K562 (cell line): Measurements from ENCODE around the gene SETD3.

Experiments used
- CTCF ChIP-seq, 3 experiments: IDR thresholded peaks in 2 of 3; conservative IDR thresholded peaks in 1 of 3; 2 replicates each; pipeline ENCODE4 v1.5.1; 2011 to 2012; ENCODE audit warnings: low read length in 3 of 3, mild to moderate bottlenecking in 3 of 3, control low read depth in 2 of 3, improper control_type of control experiment in 1 of 3, inconsistent platforms in 1 of 3, low read depth in 1 of 3, mixed read lengths in 1 of 3, moderate library complexity in 1 of 3; ENCODE audit not compliant: insufficient read depth in 2 of 3
- KDM2B ChIP-seq: fragments of 250-450 bp; sonication (Bioruptor Pico); IDR thresholded peaks from 2 replicates; pipeline ENCODE4 v1.8.0; 2021; ENCODE audit warnings: mild to moderate bottlenecking, moderate library complexity
- MAFK ChIP-seq: IDR thresholded peaks from 2 replicates; pipeline ENCODE4 v1.6.1; 2011; ENCODE audit warnings: low read length, improper control_type of control experiment
- PHB2 ChIP-seq: fragments of 450-650 bp; IDR thresholded peaks from 2 replicates; pipeline ENCODE4 v1.6.1; 2017; ENCODE audit warnings: low read depth
- ZBTB17 ChIP-seq: fragments of 450-650 bp; formaldehyde crosslinking; IDR thresholded peaks from 2 replicates; pipeline ENCODE4 v1.4.0; 2020; ENCODE audit warnings: mild to moderate bottlenecking
- TF ChIP-seq, protein P1 (sequence below): fragments of 450-650 bp; IDR thresholded peaks from 2 replicates; pipeline ENCODE4 v1.6.1; 2017; ENCODE audit warnings: mild to moderate bottlenecking, moderate library complexity
- TF ChIP-seq, protein P2 (sequence below): sonication (generic); formaldehyde crosslinking; IDR thresholded peaks from 2 replicates; pipeline ENCODE4 v1.8.0; 2022; ENCODE audit warnings: missing genetic modification reagents, mild to moderate bottlenecking, borderline replicate concordance

DNA sequence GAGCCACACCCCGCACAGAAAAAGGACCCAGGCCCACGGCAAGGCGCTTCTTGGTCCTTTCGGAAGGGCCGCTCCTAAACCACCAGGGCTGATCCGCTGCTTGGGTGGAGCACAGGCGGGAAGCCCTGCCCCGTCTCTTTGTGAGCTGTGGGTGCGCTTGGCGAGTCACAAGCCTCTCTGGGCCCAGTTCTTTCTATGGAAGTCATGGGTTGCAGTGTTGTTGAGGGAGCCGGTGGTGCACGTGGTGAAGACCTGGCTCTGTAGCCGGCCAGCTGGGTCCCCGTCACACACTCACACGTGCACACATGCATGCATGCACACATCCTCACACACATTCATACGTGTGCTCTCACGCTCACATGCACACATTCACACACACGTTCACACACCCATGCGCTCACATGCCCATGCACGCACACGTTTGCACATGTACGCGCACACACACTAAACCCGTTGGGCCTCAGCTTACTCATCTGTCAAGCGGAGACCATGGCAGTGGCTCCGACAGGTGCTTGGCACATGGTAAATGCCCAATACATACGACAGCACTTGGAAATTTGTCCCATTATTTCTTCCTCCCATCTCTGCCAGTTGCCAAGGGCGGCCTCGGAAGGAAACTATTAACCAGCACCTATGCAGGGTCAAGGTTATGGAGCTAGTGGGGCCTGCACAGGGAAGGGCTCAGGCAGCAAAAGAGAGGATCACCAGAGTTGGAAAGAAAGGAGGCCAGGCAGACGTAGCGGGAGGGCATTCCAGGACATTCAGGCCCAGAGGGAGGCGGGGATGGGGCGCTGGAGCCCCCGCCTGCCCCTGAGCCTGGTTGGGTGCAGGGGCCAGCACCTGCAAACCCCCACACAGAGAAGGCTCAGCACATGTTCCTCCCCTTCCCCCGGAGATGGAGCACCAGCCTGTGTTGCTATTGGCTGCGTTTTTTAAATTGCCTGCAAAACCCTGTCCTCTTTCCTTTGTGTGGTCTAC is 96.9 kb downstream of the SETD3 start:
- TF ChIP-seq KDM2B (CRISPR knock-in tag): no peak
- TF ChIP-seq MAFK: no peak
- TF ChIP-seq CTCF (IDR thresholded peaks at IDR 0.05 in 2 of 3, conservative IDR thresholded peaks at IDR 0.05 in 1 of 3; ENCODE audit: insufficient read depth in 2 of 3, low read depth in 1 of 3, low read length in 3 of 3): no peak
- TF ChIP-seq, protein P1, sequence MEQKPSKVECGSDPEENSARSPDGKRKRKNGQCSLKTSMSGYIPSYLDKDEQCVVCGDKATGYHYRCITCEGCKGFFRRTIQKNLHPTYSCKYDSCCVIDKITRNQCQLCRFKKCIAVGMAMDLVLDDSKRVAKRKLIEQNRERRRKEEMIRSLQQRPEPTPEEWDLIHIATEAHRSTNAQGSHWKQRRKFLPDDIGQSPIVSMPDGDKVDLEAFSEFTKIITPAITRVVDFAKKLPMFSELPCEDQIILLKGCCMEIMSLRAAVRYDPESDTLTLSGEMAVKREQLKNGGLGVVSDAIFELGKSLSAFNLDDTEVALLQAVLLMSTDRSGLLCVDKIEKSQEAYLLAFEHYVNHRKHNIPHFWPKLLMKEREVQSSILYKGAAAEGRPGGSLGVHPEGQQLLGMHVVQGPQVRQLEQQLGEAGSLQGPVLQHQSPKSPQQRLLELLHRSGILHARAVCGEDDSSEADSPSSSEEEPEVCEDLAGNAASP: no peak
- no peak for TF ChIP-seq ZBTB17 (CRISPR knock-in tag)
- no peak for TF ChIP-seq PHB2
- TF ChIP-seq, protein P2, sequence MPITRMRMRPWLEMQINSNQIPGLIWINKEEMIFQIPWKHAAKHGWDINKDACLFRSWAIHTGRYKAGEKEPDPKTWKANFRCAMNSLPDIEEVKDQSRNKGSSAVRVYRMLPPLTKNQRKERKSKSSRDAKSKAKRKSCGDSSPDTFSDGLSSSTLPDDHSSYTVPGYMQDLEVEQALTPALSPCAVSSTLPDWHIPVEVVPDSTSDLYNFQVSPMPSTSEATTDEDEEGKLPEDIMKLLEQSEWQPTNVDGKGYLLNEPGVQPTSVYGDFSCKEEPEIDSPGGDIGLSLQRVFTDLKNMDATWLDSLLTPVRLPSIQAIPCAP (CRISPR knock-in tag): no peak
